A549 (cell line): ENCODE results near the gene ZNF275. TPM values are rescaled to one million over a fixed set of nuclear protein-coding genes. Genes with fewer than 3 reads are reported as not detected.

Experiments
- ATAC-seq, 2 experiments: fragments of 200-7000 bp in 1 of 2; fragments of >200 bp in 1 of 2; cut with Nextera tagmentation in 1 of 2; cut with Tn5 transposase in 1 of 2; 3 replicates each; pipeline versions ENCODE4 v1.8.0 to v1.9.1; 2018 to 2020; ENCODE audit warnings: mild to moderate bottlenecking in 1 of 2, moderate library complexity in 1 of 2
- CTCF ChIA-PET: fragments of 300-600 bp; sonication (Branson Sonifier 250); formaldehyde crosslinking; extraction: SDS; loops from one replicate; lab custom pipeline; 2021; ENCODE audit warnings: antibody characterized with exemption, inconsistent platforms; lab: Yijun Ruan, JAX
- POLR2A ChIA-PET: fragments of 350-600 bp; formaldehyde crosslinking; extraction: SDS; loops from one replicate; lab custom pipeline; 2021; ENCODE audit warnings: antibody characterized with exemption, inconsistent platforms; lab: Yijun Ruan, JAX
- DNase-seq, 2 experiments: peaks; one replicate each; pipeline versions ENCODE4 v3.0.0 to v3.0.0-alpha.2; 2011 to 2016; ENCODE audit warnings: low read depth in 1 of 2, low spot score in 1 of 2
- FAIRE-seq: peaks from 2 replicates; lab custom pipeline; 2011; peaks lifted over from hg19 to GRCh38; lab: Jason Lieb, UNC
- H3K27ac ChIP-seq, 2 experiments: fragments of >200 bp; sonication (Bioruptor Twin); formaldehyde crosslinking; 3 replicates each; pipeline ENCODE4 v1.5.1; 2016 to 2017
- H3K4me1 ChIP-seq: fragments of >200 bp; sonication (Bioruptor Twin); formaldehyde crosslinking; 3 replicates; pipeline ENCODE4 v1.6.1; 2016
- H3K4me2 ChIP-seq: fragments of >200 bp; sonication (Bioruptor Twin); formaldehyde crosslinking; 3 replicates; pipeline ENCODE4 v1.6.1; 2016
- H3K4me3 ChIP-seq: fragments of >200 bp; sonication (Bioruptor Twin); formaldehyde crosslinking; 3 replicates; pipeline ENCODE4 v1.5.1; 2016
- H3K9me3 ChIP-seq: fragments of >200 bp; sonication (Bioruptor Twin); formaldehyde crosslinking; 3 replicates; pipeline ENCODE4 v1.6.1; 2016
- CBX2 ChIP-seq: fragments of 200-600 bp; sonication (generic); IDR thresholded peaks from 2 replicates; pipeline ENCODE4 v1.6.1; 2016; ENCODE audit warnings: low read depth, mild to moderate bottlenecking, borderline replicate concordance
- CBX8 ChIP-seq: fragments of 200-600 bp; sonication (generic); IDR thresholded peaks from 2 replicates; pipeline ENCODE4 v1.6.1; 2016
- EP300 ChIP-seq, 2 experiments: fragments of >200 bp; sonication (Bioruptor Twin); formaldehyde crosslinking; IDR thresholded peaks; 2 replicates in 1 of 2; 3 replicates in 1 of 2; pipeline ENCODE4 v1.6.1; 2016 to 2017
- HOXA7 ChIP-seq: fragments of 250-450 bp; sonication (Bioruptor Pico); IDR thresholded peaks from 2 replicates; pipeline ENCODE4 v1.5.0; 2020; ENCODE audit warnings: mild to moderate bottlenecking, moderate library complexity
- MAZ ChIP-seq: fragments of 150-350 bp; IDR thresholded peaks from 2 replicates; pipeline ENCODE4 v1.6.1; 2014; ENCODE audit warnings: antibody characterized with exemption, low read depth, low read length, borderline replicate concordance
- NR3C1 ChIP-seq: fragments of >200 bp; sonication (Bioruptor Twin); formaldehyde crosslinking; IDR thresholded peaks from 3 replicates; pipeline ENCODE4 v1.6.1; 2017
- PHF8 ChIP-seq: fragments of 200-600 bp; sonication (generic); IDR thresholded peaks from 2 replicates; pipeline ENCODE4 v1.6.1; 2016; ENCODE audit warnings: low read depth, mild to moderate bottlenecking, antibody characterized with exemption, moderate library complexity, borderline replicate concordance
- POLR2A ChIP-seq: IDR thresholded peaks from 2 replicates; pipeline ENCODE4 v1.6.1; 2012; ENCODE audit warnings: mild to moderate bottlenecking, low read length
- RAD21 ChIP-seq, 2 experiments: fragments of >200 bp in 1 of 2; sonication (Bioruptor Twin) in 1 of 2; formaldehyde crosslinking in 1 of 2; IDR thresholded peaks in 1 of 2; conservative IDR thresholded peaks in 1 of 2; 2 replicates in 1 of 2; 3 replicates in 1 of 2; pipeline ENCODE4 v1.6.1; 2012 to 2018; ENCODE audit warnings: inconsistent platforms in 1 of 2
- RCOR1 ChIP-seq: fragments of 150-350 bp; IDR thresholded peaks from 2 replicates; pipeline ENCODE4 v1.6.1; 2014; ENCODE audit warnings: antibody characterized with exemption, low read length, low read depth
- SMC3 ChIP-seq: fragments of >200 bp; sonication (Bioruptor Twin); formaldehyde crosslinking; IDR thresholded peaks from 3 replicates; pipeline ENCODE4 v1.6.1; 2018; ENCODE audit warnings: inconsistent platforms
- TFCP2L1 ChIP-seq: fragments of 250-450 bp; sonication (Bioruptor Pico); IDR thresholded peaks from 2 replicates; pipeline ENCODE4 v1.5.0; 2021; ENCODE audit warnings: mild to moderate bottlenecking
- ZC3H11A ChIP-seq: fragments of 450-650 bp; IDR thresholded peaks from 2 replicates; pipeline ENCODE4 v1.6.1; 2014; ENCODE audit warnings: antibody characterized with exemption, mild to moderate bottlenecking
- ZFP36 ChIP-seq: fragments of 450-650 bp; IDR thresholded peaks from 2 replicates; pipeline ENCODE4 v1.6.1; 2014; ENCODE audit warnings: borderline replicate concordance; ENCODE audit not compliant: partially characterized antibody
- WGBS: methylation state at CpG from one replicate; pipeline ENCODE4 v1.1.6; 2017; ENCODE audit errors: missing lambda C conversion rate; 5-methylcytosine and 5-hydroxymethylcytosine counted together
- polyA plus RNA-seq, 4 experiments: library from polyadenylated mRNA; depleted of rRNA in 3 of 4; stranded (reverse); fragments of >200 nt; fragmentation: RNase III in 1 of 4; extraction: RNeasy Plus Mini Kit Qiagen cat#74134 plus additional on column Dnase treatment in 1 of 4; gene quantifications; 2 replicates in 3 of 4; 3 replicates in 1 of 4; pipeline ENCODE4 v1.2.3, GENCODE V29; 2011 to 2017
- TF ChIP-seq, protein P1 (sequence below): fragments of 250-450 bp; sonication (Bioruptor Pico); IDR thresholded peaks from 2 replicates; pipeline ENCODE4 v1.5.0; 2020; ENCODE audit warnings: low read depth, mild to moderate bottlenecking, moderate library complexity
- TF ChIP-seq, protein P2 (sequence below): fragments of 250-450 bp; sonication (Bioruptor Pico); IDR thresholded peaks from 2 replicates; pipeline ENCODE4 v1.5.0; 2021; ENCODE audit warnings: mild to moderate bottlenecking, moderate library complexity, borderline replicate concordance
- TF ChIP-seq, protein P3 (sequence below): fragments of 150-350 bp; IDR thresholded peaks from 2 replicates; pipeline ENCODE4 v1.6.1; 2014; ENCODE audit warnings: low read depth, mild to moderate bottlenecking, low read length
- TF ChIP-seq, protein P4 (sequence below): fragments of >200 bp; sonication (Bioruptor Twin); formaldehyde crosslinking; IDR thresholded peaks from 3 replicates; pipeline ENCODE4 v1.5.1; 2016
- TF ChIP-seq, protein P5 (sequence below): IDR thresholded peaks from 2 replicates; pipeline ENCODE4 v1.6.1; 2012

ZNF275 gene
- polyA plus RNA-seq, 2 of the 4 experiments (the other 2 are of a cell fraction), result 3.2 to 6.5 TPM

DNA sequence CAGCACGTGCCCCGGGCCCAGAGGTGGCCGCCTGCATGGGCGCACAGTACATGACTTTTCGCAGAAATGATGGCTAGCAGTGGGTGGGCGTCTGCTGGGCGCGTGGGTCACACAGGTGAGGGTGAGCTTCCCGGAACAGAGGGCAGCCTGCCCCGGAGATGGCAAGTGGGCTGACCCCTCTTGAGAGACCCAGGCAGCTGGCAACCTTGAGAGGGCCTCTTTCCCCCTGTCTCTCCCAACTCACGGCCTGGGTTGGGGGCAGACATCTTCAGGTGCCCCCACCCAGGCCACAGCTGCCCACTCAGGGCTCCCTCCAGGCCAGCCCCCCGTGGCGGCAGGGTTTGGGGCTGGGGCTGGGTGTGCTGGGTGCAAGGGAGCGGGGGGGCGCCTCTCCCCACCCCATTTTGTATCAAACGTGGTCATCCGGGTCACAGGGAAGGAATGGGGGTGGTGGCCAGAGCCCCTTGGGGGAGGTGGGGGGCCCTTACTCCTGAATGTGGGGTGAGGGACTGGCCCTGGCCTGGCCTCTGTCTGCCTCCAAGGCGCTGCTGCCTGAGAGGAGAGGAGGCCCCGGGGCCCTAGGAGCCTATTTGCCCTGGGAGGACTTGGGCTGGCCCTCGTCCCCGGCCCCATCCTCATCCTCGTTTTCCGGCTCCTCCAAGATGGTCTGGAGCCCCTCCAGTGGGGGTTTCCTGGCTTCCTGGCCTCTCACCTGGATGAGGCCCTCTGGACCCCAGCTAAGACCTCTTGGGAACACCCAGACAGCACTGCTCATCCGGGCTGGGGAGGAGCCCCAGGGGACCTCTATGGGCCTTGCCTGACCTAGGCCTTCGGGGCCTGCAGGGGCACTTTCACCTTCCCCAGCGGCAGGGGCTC lies 62.6 kb downstream of the ZNF275 start (continued):
- TF ChIP-seq, protein P1, sequence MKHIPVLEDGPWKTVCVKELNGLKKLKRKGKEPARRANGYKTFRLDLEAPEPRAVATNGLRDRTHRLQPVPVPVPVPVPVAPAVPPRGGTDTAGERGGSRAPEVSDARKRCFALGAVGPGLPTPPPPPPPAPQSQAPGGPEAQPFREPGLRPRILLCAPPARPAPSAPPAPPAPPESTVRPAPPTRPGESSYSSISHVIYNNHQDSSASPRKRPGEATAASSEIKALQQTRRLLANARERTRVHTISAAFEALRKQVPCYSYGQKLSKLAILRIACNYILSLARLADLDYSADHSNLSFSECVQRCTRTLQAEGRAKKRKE (CRISPR knock-in tag), result no peak
- TF ChIP-seq ZC3H11A (no peak), RCOR1 (no peak)
- TF ChIP-seq, protein P2, sequence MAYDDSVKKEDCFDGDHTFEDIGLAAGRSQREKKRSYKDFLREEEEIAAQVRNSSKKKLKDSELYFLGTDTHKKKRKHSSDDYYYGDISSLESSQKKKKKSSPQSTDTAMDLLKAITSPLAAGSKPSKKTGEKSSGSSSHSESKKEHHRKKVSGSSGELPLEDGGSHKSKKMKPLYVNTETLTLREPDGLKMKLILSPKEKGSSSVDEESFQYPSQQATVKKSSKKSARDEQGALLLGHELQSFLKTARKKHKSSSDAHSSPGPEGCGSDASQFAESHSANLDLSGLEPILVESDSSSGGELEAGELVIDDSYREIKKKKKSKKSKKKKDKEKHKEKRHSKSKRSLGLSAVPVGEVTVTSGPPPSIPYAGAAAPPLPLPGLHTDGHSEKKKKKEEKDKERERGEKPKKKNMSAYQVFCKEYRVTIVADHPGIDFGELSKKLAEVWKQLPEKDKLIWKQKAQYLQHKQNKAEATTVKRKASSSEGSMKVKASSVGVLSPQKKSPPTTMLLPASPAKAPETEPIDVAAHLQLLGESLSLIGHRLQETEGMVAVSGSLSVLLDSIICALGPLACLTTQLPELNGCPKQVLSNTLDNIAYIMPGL (CRISPR knock-in tag), result no peak

DNA sequence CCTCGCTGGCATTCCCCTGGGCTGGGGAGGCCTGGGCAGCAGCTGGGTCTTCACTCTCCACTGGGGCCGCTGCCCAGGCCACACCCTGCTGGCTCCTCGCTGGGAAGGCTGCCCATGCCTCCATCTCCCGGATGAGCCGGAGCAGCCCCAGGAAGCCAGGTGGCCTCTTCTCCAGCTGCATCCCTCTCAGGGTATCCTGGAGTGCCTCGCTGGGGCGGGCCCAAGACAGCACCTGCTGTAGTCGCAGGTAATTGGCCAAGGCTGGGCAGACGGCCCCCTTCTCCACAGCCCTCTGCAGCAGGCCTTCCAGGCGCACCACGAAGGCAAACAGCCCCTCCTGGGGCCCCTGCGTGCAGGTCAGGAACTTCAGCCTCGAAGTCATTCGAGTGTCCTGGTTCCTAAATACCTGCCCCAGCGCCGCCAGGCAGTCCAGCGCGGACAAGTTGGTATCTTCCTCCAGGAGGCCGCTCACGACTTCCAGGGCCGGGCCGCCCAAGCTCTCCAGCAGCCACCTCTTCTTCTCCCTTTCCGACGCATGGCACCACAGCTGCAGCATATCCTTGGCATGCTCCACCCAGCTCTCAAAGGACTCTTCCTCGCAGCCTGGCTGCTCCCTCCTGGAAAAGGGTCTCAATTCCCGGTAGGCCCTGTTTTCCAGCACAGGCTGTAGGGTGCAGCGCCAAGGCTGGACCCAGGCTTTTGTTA lies 63.5 kb downstream of the ZNF275 start:
- no peak overlapping the region for H3K4me2 ChIP-seq
- WGBS, result 83% methylated on average over 14 of the region's 27 CpGs
- DNase-seq, result no peak
- FAIRE-seq, result no peak
- H3K9me3 ChIP-seq, result no peaks in the 10 kb centered on the region
- no peak; a peak in 1 of 6 replicates for ATAC-seq
- H3K4me1 ChIP-seq, result no peaks in the 10 kb centered on the region
- no peak overlapping the region for H3K4me3 ChIP-seq
- no peak overlapping the region for H3K27ac ChIP-seq
- no peak for TF ChIP-seq MAZ
- no peak for TF ChIP-seq CBX8
- no peak for TF ChIP-seq HOXA7 (CRISPR knock-in tag)
- no peak for TF ChIP-seq RCOR1
- TF ChIP-seq POLR2A, result no peak
- no peak for TF ChIP-seq TFCP2L1
- TF ChIP-seq ZFP36, result no peak
- no peak for TF ChIP-seq NR3C1
- POLR2A ChIA-PET, result no interaction called here
- CTCF ChIA-PET, result no interaction called here

DNA sequence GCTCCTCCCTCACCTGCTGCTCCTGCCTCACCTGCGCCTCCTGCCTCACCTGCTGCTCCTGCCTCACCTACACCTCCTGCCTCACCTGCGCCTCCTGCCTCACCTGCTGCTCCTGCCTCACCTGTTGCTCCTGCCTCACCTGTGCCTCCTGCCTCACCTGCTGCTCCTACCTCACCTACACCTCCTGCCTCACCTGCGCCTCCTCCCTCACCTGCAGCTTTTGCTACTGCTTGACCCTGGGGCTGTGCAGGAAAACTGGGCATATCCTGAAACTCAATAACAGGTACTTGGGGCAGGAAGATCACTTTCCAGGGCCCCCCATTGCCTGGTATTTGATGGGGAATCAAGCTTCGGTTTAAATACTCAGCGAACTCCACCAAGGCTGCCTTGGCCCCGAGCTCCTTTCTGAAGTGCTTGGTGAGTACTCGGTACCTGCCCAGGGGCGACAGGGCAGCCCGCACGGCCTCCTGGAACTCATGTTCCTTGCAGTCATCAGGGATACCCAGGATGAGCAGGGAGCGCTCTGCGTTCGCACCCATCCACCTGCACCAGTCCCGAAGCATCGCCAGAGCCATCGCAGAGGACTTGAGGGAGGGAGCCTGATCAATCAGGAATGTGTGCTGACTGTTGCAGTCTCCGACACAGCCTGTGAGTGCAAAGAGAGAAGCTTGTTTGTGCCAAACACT lies 64.5 kb downstream of the ZNF275 start:
- WGBS, result 69% methylated on average over 13 of the region's 17 CpGs
- CTCF ChIA-PET, result interaction anchor here (1.5 to 1.6 kb wide), 2 partner anchors 13 to 21 kb away, joined by 3 read pairs; no protein-coding TSS in a partner anchor

DNA sequence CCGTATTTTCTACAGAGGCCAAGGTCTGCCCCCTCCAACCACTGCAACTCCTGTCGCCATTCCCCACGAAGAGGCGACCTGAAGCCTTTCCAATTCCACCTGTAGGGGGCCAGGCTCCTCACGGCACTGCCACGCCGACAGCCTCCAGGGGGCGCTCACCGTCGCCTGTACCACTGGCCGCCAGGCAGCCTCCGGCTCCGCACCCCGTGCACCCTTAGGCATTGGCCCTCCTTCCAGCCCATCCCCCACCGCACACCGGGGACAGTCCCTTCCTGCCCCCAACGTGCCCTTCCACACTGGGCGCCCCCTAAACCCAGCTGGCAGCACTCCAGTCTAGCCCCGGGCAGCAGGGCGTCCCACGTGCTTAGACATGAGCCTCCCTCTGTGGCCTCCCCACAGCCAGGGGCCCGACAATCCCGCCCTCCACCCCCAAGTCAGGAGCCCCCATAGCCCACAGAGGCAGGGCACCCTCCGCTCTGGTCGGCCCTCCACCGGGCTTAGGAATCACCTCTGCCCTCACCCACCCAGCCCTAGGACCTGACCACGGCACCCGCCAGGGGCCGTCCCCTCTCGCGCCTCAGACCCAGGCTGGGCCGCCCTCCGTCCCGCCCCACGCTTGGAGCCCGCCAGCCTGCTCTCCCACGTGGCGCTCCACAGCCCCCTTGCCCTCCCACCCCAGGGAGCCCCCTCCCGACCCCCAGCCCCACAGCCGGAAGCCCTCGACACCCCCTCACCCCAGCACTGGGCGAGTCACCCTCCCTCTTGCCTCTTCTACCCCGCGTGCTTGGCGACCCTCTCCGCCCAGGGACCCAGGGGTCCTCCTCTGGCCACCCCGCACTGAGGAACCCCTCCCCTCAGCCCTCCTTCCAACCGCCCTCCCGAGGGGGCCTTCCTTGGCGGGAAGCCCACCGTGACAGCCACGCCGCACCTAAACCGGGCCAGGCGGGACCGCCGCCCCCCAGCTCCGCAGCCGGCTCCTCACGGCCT lies 66.5 kb downstream of the ZNF275 start:
- CTCF ChIA-PET, result interaction anchor here (0.9 kb wide), 1 partner anchor 41 kb away, joined by 3 read pairs; no protein-coding TSS in a partner anchor
- peak overlapping the region; percentile 45; the same call in 2 of the 3 replicates for H3K4me2 ChIP-seq
- no peaks in the 10 kb centered on the region for H3K4me1 ChIP-seq
- H3K9me3 ChIP-seq, result no peaks in the 10 kb centered on the region
- DNase-seq, result peak; percentile 68 to 72
- POLR2A ChIA-PET, result no interaction called here
- no peak overlapping the region for H3K27ac ChIP-seq
- peak; percentile 27; the same call in 2 of the 3 replicates for TF ChIP-seq SMC3
- no peak for TF ChIP-seq POLR2A
- TF ChIP-seq, protein P3, sequence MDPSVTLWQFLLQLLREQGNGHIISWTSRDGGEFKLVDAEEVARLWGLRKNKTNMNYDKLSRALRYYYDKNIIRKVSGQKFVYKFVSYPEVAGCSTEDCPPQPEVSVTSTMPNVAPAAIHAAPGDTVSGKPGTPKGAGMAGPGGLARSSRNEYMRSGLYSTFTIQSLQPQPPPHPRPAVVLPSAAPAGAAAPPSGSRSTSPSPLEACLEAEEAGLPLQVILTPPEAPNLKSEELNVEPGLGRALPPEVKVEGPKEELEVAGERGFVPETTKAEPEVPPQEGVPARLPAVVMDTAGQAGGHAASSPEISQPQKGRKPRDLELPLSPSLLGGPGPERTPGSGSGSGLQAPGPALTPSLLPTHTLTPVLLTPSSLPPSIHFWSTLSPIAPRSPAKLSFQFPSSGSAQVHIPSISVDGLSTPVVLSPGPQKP, result no peak
- TF ChIP-seq CBX2, result no peak
- no peak for TF ChIP-seq ZC3H11A
- TF ChIP-seq, protein P4, sequence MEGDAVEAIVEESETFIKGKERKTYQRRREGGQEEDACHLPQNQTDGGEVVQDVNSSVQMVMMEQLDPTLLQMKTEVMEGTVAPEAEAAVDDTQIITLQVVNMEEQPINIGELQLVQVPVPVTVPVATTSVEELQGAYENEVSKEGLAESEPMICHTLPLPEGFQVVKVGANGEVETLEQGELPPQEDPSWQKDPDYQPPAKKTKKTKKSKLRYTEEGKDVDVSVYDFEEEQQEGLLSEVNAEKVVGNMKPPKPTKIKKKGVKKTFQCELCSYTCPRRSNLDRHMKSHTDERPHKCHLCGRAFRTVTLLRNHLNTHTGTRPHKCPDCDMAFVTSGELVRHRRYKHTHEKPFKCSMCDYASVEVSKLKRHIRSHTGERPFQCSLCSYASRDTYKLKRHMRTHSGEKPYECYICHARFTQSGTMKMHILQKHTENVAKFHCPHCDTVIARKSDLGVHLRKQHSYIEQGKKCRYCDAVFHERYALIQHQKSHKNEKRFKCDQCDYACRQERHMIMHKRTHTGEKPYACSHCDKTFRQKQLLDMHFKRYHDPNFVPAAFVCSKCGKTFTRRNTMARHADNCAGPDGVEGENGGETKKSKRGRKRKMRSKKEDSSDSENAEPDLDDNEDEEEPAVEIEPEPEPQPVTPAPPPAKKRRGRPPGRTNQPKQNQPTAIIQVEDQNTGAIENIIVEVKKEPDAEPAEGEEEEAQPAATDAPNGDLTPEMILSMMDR, result peak; percentile 74
- TF ChIP-seq PHF8, result no peak
- TF ChIP-seq, protein P5, sequence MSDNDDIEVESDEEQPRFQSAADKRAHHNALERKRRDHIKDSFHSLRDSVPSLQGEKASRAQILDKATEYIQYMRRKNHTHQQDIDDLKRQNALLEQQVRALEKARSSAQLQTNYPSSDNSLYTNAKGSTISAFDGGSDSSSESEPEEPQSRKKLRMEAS, result peak; percentile 25; the same call in 1 of the 2 replicates
- TF ChIP-seq RAD21 (conservative IDR thresholded peaks at IDR 0.05 in 1 of 2, IDR thresholded peaks at IDR 0.05 in 1 of 2), result peak in 1 of 2 experiments; percentile 32; a peak in 3 of 5 replicates
- TF ChIP-seq, all 56 proteins: peak for 4
- 75% methylated on average over 18 of the region's 60 CpGs for WGBS
- FAIRE-seq, result no peak
- ATAC-seq, result peak; percentile 75 to 94
- no peak overlapping the region for H3K4me3 ChIP-seq

More for the DNA sequence above, 64.5 kb downstream of the ZNF275 start:
- H3K4me2 ChIP-seq, result no peak overlapping the region
- H3K4me3 ChIP-seq, result no peak overlapping the region
- TF ChIP-seq CBX2 (no peak), EP300 (IDR thresholded peaks at IDR 0.05) (no peak), SMC3 (no peak)
- TF ChIP-seq, all 56 proteins: peak for 0
- no peak for FAIRE-seq
- POLR2A ChIA-PET, result no interaction called here
- H3K27ac ChIP-seq, result no peak overlapping the region
- no peak for ATAC-seq
- H3K4me1 ChIP-seq, result no peaks in the 10 kb centered on the region
- H3K9me3 ChIP-seq, result no peaks in the 10 kb centered on the region
- DNase-seq, result no peak
